GM23338 (cell line): ENCODE measurements around the gene PRR11. TPM values are rescaled to one million over a fixed set of nuclear protein-coding genes. Genes with fewer than 3 reads are reported as not detected.
A peak's percentile ranks its signal among the peaks of the same experiment; 100 is the strongest.

Experiments used
- ATAC-seq: fragments of 200-7000 bp; cut with Tn5 transposase; 3 replicates; pipeline ENCODE4 v1.9.1; 2020
- DNase-seq: peaks from one replicate; pipeline ENCODE4 v3.0.0-alpha.2; 2015; ENCODE audit warnings: low spot score
- H2AFZ ChIP-seq: fragments of 200-600 bp; sonication (generic); 2 replicates; pipeline ENCODE4 v1.8.0; 2016; ENCODE audit warnings: antibody characterized with exemption, mild to moderate bottlenecking, moderate library complexity
- H3F3A ChIP-seq: fragments of 200-600 bp; sonication (generic); replicated peaks from 2 replicates; pipeline ENCODE4 v1.8.0; 2017; ENCODE audit warnings: antibody characterized with exemption, mixed run types, low read depth
- H3K27ac ChIP-seq: fragments of 200-600 bp; sonication (generic); 2 replicates; pipeline ENCODE4 v1.6.1; 2016; ENCODE audit warnings: low read depth
- H3K27me3 ChIP-seq: fragments of 200-600 bp; sonication (generic); 2 replicates; pipeline ENCODE4 v1.8.0; 2016; ENCODE audit warnings: mild to moderate bottlenecking, mixed run types, moderate library complexity; ENCODE audit not compliant: insufficient read depth
- H3K36me3 ChIP-seq: fragments of 200-600 bp; sonication (generic); 2 replicates; pipeline ENCODE4 v1.8.0; 2016; ENCODE audit warnings: mild to moderate bottlenecking; ENCODE audit not compliant: insufficient read depth
- H3K4me1 ChIP-seq: fragments of 200-600 bp; sonication (generic); 2 replicates; pipeline ENCODE4 v1.8.0; 2016; ENCODE audit warnings: mild to moderate bottlenecking, moderate library complexity; ENCODE audit not compliant: insufficient read depth
- H3K4me2 ChIP-seq: fragments of 200-600 bp; sonication (generic); 2 replicates; pipeline ENCODE4 v1.7.1; 2017; ENCODE audit warnings: mixed run types
- H3K4me3 ChIP-seq: fragments of 200-600 bp; sonication (generic); 2 replicates; pipeline ENCODE4 v1.6.1; 2016; ENCODE audit warnings: mixed run types
- H3K79me2 ChIP-seq: fragments of 200-600 bp; sonication (generic); replicated peaks from 2 replicates; pipeline ENCODE4 v1.8.0; 2017; ENCODE audit warnings: mild to moderate bottlenecking; ENCODE audit not compliant: insufficient read depth
- H3K9me2 ChIP-seq: fragments of 200-600 bp; sonication (generic); 2 replicates; pipeline ENCODE4 v1.8.0; 2017; ENCODE audit not compliant: insufficient read depth
- H4K20me1 ChIP-seq: fragments of 200-600 bp; sonication (generic); replicated peaks from 2 replicates; pipeline ENCODE4 v1.8.0; 2017; ENCODE audit warnings: mild to moderate bottlenecking; ENCODE audit not compliant: insufficient read depth
- H3K27ac Mint-ChIP-seq: 2 replicates; pipeline ENCODE4 v1.8.0; 2020; ENCODE audit warnings: inconsistent platforms, mild to moderate bottlenecking, moderate library complexity, mixed read lengths
- H3K27me3 Mint-ChIP-seq: 3 replicates; pipeline ENCODE4 v1.8.0; 2022; ENCODE audit warnings: low read depth, mild to moderate bottlenecking, moderate library complexity, mixed read lengths, inconsistent platforms; ENCODE audit not compliant: insufficient read depth, poor library complexity
- H3K36me3 Mint-ChIP-seq: 3 replicates; pipeline ENCODE4 v1.8.0; 2021; ENCODE audit warnings: low read depth, mild to moderate bottlenecking, inconsistent platforms, moderate library complexity, mixed read lengths
- H3K4me1 Mint-ChIP-seq: 3 replicates; pipeline ENCODE4 v1.8.0; 2020; ENCODE audit warnings: mild to moderate bottlenecking, inconsistent platforms, mixed read lengths
- H3K4me3 Mint-ChIP-seq: 3 replicates; pipeline ENCODE4 v1.8.0; 2021; ENCODE audit warnings: moderate library complexity, mild to moderate bottlenecking, inconsistent platforms, mixed read lengths
- H3K9me3 Mint-ChIP-seq: 3 replicates; pipeline ENCODE4 v1.8.0; 2020; ENCODE audit warnings: moderate library complexity, mild to moderate bottlenecking, inconsistent platforms, mixed read lengths
- EZH2 ChIP-seq: fragments of 200-600 bp; sonication (generic); IDR thresholded peaks from one replicate; pipeline ENCODE4 v1.8.0; 2017; ENCODE audit warnings: antibody characterized with exemption, mild to moderate bottlenecking, low read depth; ENCODE audit not compliant: unreplicated experiment
- EZH2phosphoT487 ChIP-seq: fragments of 200-600 bp; sonication (generic); IDR thresholded peaks from one replicate; pipeline ENCODE4 v1.8.1; 2018; ENCODE audit warnings: antibody characterized with exemption; ENCODE audit not compliant: unreplicated experiment
- JUNB ChIP-seq: IDR thresholded peaks from one replicate; pipeline ENCODE4 v1.6.1; 2016; ENCODE audit warnings: antibody characterized with exemption; ENCODE audit not compliant: unreplicated experiment
- ZNF114 ChIP-seq: fragments of 250-450 bp; sonication (Bioruptor Pico); IDR thresholded peaks from 2 replicates; pipeline ENCODE4 v1.5.0; 2020; ENCODE audit warnings: mild to moderate bottlenecking, moderate library complexity
- ZNF331 ChIP-seq: fragments of 250-450 bp; sonication (Bioruptor Pico); IDR thresholded peaks from 2 replicates; pipeline ENCODE4 v1.5.0; 2020; ENCODE audit warnings: low read depth, mild to moderate bottlenecking, moderate library complexity
- ZNF462 ChIP-seq: fragments of 250-450 bp; sonication (Bioruptor Pico); IDR thresholded peaks from 2 replicates; pipeline ENCODE4 v1.5.0; 2020; ENCODE audit warnings: mild to moderate bottlenecking, moderate library complexity
- polyA plus RNA-seq: library from polyadenylated mRNA; unstranded; fragments of >200 nt; fragmentation: Nextera tagmentation; extraction: Ambion mirVana; gene quantifications from 2 replicates; pipeline ENCODE4 v1.2.1, GENCODE V29; 2016
- total RNA-seq: library from RNA; depleted of rRNA; stranded (reverse); fragments of >200 nt; shearing (Covaris generic); gene quantifications from 2 replicates; pipeline ENCODE4 v1.2.3, GENCODE V29; 2014
- TF ChIP-seq, protein P1 (sequence below), 2 experiments: fragments of 200-600 bp in 1 of 2; sonication (generic) in 1 of 2; conservative IDR thresholded peaks; 2 replicates each; pipeline versions ENCODE4 v1.5.1 to v1.6.1; 2016 to 2017; ENCODE audit warnings: antibody characterized with exemption in 2 of 2, low read depth in 2 of 2, mild to moderate bottlenecking in 2 of 2, moderate library complexity in 1 of 2
- TF ChIP-seq, protein P2 (sequence below): IDR thresholded peaks from 2 replicates; pipeline ENCODE4 v1.6.1; 2016; ENCODE audit warnings: antibody characterized with exemption

The PRR11 gene
- total and polyA plus RNA-seq, 2 experiments from 2014 or later = 42.7 to 55.9 TPM

DNA sequence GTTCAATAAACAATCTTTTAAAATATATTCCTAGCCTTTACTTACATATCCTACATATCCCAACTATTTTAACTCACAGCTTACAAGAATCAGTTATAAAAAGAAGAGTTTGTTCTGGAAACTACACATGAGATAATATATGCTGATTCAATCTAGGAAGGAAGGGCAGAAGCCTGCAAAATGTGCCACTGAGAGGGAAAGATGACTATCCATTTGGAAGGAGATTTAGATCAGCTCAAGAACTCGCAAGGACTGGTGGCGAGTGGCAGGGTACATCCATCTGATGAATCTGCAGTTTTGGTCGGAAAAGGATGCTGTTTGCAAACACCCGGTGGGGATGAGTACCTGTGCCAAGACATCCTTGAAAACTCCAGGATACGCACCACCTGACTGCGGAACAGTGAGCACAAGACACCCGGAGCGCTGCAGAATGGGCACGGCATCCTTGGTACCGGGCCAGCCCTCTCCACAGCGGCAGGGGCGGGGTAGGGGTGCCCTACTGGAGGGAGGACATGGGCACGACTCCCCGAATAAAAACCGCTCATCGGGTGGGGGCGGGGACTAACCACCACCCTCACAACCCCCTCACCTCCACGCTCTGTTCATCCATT lies 49.6 kb upstream of the PRR11 start (continued):
- TF ChIP-seq, protein P1, sequence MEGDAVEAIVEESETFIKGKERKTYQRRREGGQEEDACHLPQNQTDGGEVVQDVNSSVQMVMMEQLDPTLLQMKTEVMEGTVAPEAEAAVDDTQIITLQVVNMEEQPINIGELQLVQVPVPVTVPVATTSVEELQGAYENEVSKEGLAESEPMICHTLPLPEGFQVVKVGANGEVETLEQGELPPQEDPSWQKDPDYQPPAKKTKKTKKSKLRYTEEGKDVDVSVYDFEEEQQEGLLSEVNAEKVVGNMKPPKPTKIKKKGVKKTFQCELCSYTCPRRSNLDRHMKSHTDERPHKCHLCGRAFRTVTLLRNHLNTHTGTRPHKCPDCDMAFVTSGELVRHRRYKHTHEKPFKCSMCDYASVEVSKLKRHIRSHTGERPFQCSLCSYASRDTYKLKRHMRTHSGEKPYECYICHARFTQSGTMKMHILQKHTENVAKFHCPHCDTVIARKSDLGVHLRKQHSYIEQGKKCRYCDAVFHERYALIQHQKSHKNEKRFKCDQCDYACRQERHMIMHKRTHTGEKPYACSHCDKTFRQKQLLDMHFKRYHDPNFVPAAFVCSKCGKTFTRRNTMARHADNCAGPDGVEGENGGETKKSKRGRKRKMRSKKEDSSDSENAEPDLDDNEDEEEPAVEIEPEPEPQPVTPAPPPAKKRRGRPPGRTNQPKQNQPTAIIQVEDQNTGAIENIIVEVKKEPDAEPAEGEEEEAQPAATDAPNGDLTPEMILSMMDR (conservative IDR thresholded peaks at IDR 0.05; ENCODE audit: low read depth in 2 of 2) = no peak
- no peak for TF ChIP-seq JUNB
- no peak for TF ChIP-seq ZNF114 (CRISPR knock-in tag)
- TF ChIP-seq, protein P2, sequence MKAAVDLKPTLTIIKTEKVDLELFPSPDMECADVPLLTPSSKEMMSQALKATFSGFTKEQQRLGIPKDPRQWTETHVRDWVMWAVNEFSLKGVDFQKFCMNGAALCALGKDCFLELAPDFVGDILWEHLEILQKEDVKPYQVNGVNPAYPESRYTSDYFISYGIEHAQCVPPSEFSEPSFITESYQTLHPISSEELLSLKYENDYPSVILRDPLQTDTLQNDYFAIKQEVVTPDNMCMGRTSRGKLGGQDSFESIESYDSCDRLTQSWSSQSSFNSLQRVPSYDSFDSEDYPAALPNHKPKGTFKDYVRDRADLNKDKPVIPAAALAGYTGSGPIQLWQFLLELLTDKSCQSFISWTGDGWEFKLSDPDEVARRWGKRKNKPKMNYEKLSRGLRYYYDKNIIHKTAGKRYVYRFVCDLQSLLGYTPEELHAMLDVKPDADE = no peak
- TF ChIP-seq EZH2phosphoT487 = no peak
- TF ChIP-seq EZH2 = no peak

- Histone ChIP-seq H2AFZ (peak within 1 kb of the TSS; percentile 86), H3K4me2 (peak within 1 kb of the TSS; percentile 96), H3K4me1 (peaks cover 5% of the 10 kb centered on the region; the same call in 1 of the 2 replicates), H3K36me3 (peaks cover 11% of the 10 kb centered on the region), H3F3A (peaks cover 10% of the 10 kb centered on the region), H3K4me3 (peak within 1 kb of the TSS; percentile 96), H4K20me1 (peaks cover 18% of the 10 kb centered on the region), H3K27ac (peak within 1 kb of the TSS; percentile 96), H3K79me2 (peaks cover 44% of the 10 kb centered on the region), H3K27me3 (no peaks in the 10 kb centered on the region), H3K9me2 (no peaks in the 10 kb centered on the region)
- ATAC-seq (peak; percentile 96), DNase-seq (peak; percentile 99)
- Mint-ChIP-seq H3K27ac (peak within 1 kb of the TSS; percentile 94), H3K4me1 (peaks cover 7% of the 10 kb centered on the region; the same call in 2 of the 3 replicates), H3K36me3 (peaks cover 35% of the 10 kb centered on the region), H3K27me3 (peaks cover 12% of the 10 kb centered on the region), H3K4me3 (peak within 1 kb of the TSS; percentile 97), H3K9me3 (no peaks in the 10 kb centered on the region)
- TF ChIP-seq EZH2phosphoT487 (no peak), ZNF462 (CRISPR knock-in tag) (no peak), ZNF331 (no peak), JUNB (no peak), EZH2 (no peak)
- TF ChIP-seq, protein P2 = peak; percentile 43; the same call in 1 of the 2 replicates
- TF ChIP-seq, protein P1 (conservative IDR thresholded peaks at IDR 0.05; ENCODE audit: low read depth in 2 of 2) = no peak
These were observed 48.9 kb upstream of the PRR11 start, which contains the start of gene TRIM37 for GRCh38 chr17:59106463-59107305. Gene TRIM37, minus strand, starts transcription at chr17:59106880. Its CDS starts 419 bp downstream, at chr17:59106461.
